Stimulated activated naive CD8-positive, alpha-beta T cell treated with anti-CD3 and anti-CD28 coated beads, Interleukin-15, Interleukin-2, amounts not matched to agents 100 ng/mL and 50 ng/mL, for 24 hours (primary cell): ENCODE measurements around the gene TERB2.
"Not testable (repeated sequence)": the region's sequence is repeated elsewhere in the genome, so short reads cannot be mapped to it uniquely, and the experiment has no call there.

Source experiments
- H3K27ac Mint-ChIP-seq: one replicate; pipeline ENCODE4 v1.8.0; 2021; ENCODE audit warnings: mild to moderate bottlenecking, mixed read lengths
- H3K27me3 Mint-ChIP-seq: one replicate; pipeline ENCODE4 v1.8.0; 2021; ENCODE audit warnings: mixed read lengths
- H3K36me3 Mint-ChIP-seq: one replicate; pipeline ENCODE4 v1.8.0; 2021; ENCODE audit warnings: low read depth, mixed read lengths
- H3K4me1 Mint-ChIP-seq: one replicate; pipeline ENCODE4 v1.8.0; 2021; ENCODE audit warnings: low read depth, mixed read lengths
- H3K4me3 Mint-ChIP-seq: one replicate; pipeline ENCODE4 v1.8.0; 2021; ENCODE audit warnings: mild to moderate bottlenecking, mixed read lengths
- H3K9me3 Mint-ChIP-seq: one replicate; pipeline ENCODE4 v1.8.0; 2021; ENCODE audit warnings: mixed read lengths

The TERB2 gene

GRCh38 chr15:45022871-45023658, 66.6 kb downstream of the TERB2 start, which contains the start of gene SORD:
SORD (plus strand) TSS chr15:45023195; CDS start chr15:45023284, 89 bp downstream.
- no peaks in the 10 kb centered on the region for H3K9me3 Mint-ChIP-seq
- peak within 1 kb of the TSS; percentile 82 for H3K27ac Mint-ChIP-seq
- H3K4me1 Mint-ChIP-seq: peaks cover 34% of the 10 kb centered on the region
- peaks cover 22% of the 10 kb centered on the region for H3K36me3 Mint-ChIP-seq
- H3K4me3 Mint-ChIP-seq: peak within 1 kb of the TSS; percentile 94
- peaks cover 22% of the 10 kb centered on the region for H3K27me3 Mint-ChIP-seq

- H3K9me3 Mint-ChIP-seq: no peaks in the 10 kb centered on the region
- peak overlapping the region; percentile 94 for H3K4me3 Mint-ChIP-seq
- H3K36me3 Mint-ChIP-seq: peaks cover 26% of the 10 kb centered on the region
- peaks cover 34% of the 10 kb centered on the region for H3K4me1 Mint-ChIP-seq
- H3K27me3 Mint-ChIP-seq: peaks cover 15% of the 10 kb centered on the region
- peak overlapping the region; percentile 82 for H3K27ac Mint-ChIP-seq
Measured at GRCh38 chr15:45023659-45024225, 67.3 kb downstream of the TERB2 start.

- not testable (repeated sequence) for H3K27me3 Mint-ChIP-seq, H3K27ac Mint-ChIP-seq, H3K9me3 Mint-ChIP-seq
- Mint-ChIP-seq H3K4me1 (peaks cover 34% of the 10 kb centered on the region), H3K36me3 (peaks cover 29% of the 10 kb centered on the region), H3K4me3 (peak overlapping the region; percentile 51)
Measured at GRCh38 chr15:45024649-45025048, 68.2 kb downstream of the TERB2 start.

- H3K9me3 Mint-ChIP-seq, H3K27ac Mint-ChIP-seq, H3K27me3 Mint-ChIP-seq: not testable (repeated sequence)
- peaks cover 39% of the 10 kb centered on the region for H3K36me3 Mint-ChIP-seq
- H3K4me3 Mint-ChIP-seq: peak overlapping the region; percentile 19
- peaks cover 34% of the 10 kb centered on the region for H3K4me1 Mint-ChIP-seq
Measured at GRCh38 chr15:45025627-45026026, 69.1 kb downstream of the TERB2 start.

- H3K9me3 Mint-ChIP-seq: no peaks in the 10 kb centered on the region
- H3K27ac Mint-ChIP-seq: no peak overlapping the region
- no peaks in the 10 kb centered on the region for H3K27me3 Mint-ChIP-seq
- H3K4me3 Mint-ChIP-seq: no peak overlapping the region
- H3K36me3 Mint-ChIP-seq: peaks cover 46% of the 10 kb centered on the region
- H3K4me1 Mint-ChIP-seq: peaks cover 34% of the 10 kb centered on the region
Measured at GRCh38 chr15:45026651-45027190, 70.2 kb downstream of the TERB2 start.

GRCh38 chr15:45027220-45027619, 70.7 kb downstream of the TERB2 start:
- no peak overlapping the region for H3K4me3 Mint-ChIP-seq
- H3K27me3 Mint-ChIP-seq: no peaks in the 10 kb centered on the region
- H3K36me3 Mint-ChIP-seq: peaks cover 46% of the 10 kb centered on the region
- no peak overlapping the region for H3K27ac Mint-ChIP-seq
- H3K4me1 Mint-ChIP-seq: peaks cover 34% of the 10 kb centered on the region
- no peaks in the 10 kb centered on the region for H3K9me3 Mint-ChIP-seq
